GM12891 (cell line): ENCODE measurements around the gene TMEM132D.

Source experiments
- POLR2A ChIP-seq: IDR thresholded peaks from 2 replicates; pipeline ENCODE4 v1.6.1; 2011; ENCODE audit warnings: low read depth, low read length, control low read depth
- POLR2AphosphoS5 ChIP-seq: IDR thresholded peaks from 2 replicates; pipeline ENCODE4 v1.6.1; 2011; ENCODE audit warnings: low read depth, low read length, control low read depth

DNA sequence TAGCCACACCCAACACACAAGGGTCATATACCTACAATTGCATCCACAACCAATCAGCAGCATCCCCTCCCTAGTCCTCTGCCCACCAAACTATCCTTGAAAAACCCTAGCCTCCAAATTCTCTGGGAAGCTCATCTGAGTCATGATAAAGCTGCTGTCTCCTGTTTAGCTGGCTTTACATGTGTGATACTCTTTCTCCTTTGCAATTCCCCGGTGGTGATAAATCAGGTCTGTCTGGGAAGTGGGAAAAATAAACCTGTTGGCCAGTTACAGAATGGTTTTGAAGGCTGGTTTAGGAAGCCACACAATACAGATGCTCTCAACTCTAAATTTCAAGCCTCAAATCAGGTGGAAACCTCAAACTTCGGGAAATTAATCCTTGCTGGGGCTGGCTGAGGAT is 41.9 kb downstream of the TMEM132D start:
- no peak for TF ChIP-seq POLR2A
- no peak for TF ChIP-seq POLR2AphosphoS5
